Measurements from ENCODE around the gene ZNF500.

ZNF500 gene

DNA sequence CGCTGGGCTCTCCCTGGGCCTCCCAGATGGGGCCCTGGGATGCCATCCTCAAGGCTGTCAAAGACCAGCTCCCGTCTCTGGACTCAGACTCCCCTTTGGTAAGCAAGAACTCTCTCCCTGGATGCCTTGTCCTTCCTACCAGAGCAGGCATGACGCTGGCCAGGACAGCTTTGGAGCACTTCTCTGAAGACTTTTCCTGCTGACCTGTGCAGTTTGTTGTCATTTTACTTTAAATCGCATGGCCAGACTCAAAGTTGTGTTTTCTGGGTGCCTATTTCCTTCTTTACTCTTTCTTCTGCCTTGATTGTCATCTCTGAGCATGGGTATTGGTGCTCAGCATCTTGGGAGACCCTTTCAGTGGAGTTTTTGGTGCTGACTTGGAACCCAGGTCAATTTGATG lies 30.4 kb downstream of the ZNF500 start:
- WGBS (ENCODE audit: extremely low coverage, insufficient coverage, insufficient read length): no CpG with 5 or more reads among the region's 4 CpGs
- no peak overlapping the region for H3K14ac ChIP-seq (ENCODE audit: low read length)
- H4K8ac ChIP-seq (ENCODE audit: low read depth, low read length): no peak overlapping the region
- no peak overlapping the region for H2BK120ac ChIP-seq (ENCODE audit: insufficient read depth, low read length, poor library complexity)
- no peak overlapping the region for H3K9ac ChIP-seq (ENCODE audit: low read length)
- H2BK12ac ChIP-seq (ENCODE audit: low read length): no peak overlapping the region
- H3K4ac ChIP-seq (ENCODE audit: low read depth, low read length): no peak overlapping the region
- no peak overlapping the region for H3K4me3 ChIP-seq (ENCODE audit: low read depth, low read length)
- no peaks in the 10 kb centered on the region for H3K9me3 ChIP-seq (ENCODE audit: insufficient read depth, low read depth, low read length)
- no peak overlapping the region for H4K91ac ChIP-seq (ENCODE audit: low read depth, low read length)
- no peak overlapping the region for H3K27ac ChIP-seq (ENCODE audit: low read depth, low read length)
- H3K79me2 ChIP-seq (ENCODE audit: control insufficient read depth, insufficient read depth, low read length, poor library complexity): peaks cover 2% of the 10 kb centered on the region
- H2AFZ ChIP-seq (ENCODE audit: insufficient read depth, low read length, poor library complexity): no peak overlapping the region
- H2BK5ac ChIP-seq (ENCODE audit: low read depth, low read length, poor library complexity): no peak overlapping the region
- peaks cover 7% of the 10 kb centered on the region for H3K79me1 ChIP-seq (ENCODE audit: low read length)
- no peak overlapping the region for H3K23ac ChIP-seq (ENCODE audit: low read length)
- H4K12ac ChIP-seq (ENCODE audit: low read depth, low read length): no peak overlapping the region
- H3K27me3 ChIP-seq (ENCODE audit: insufficient read depth, low read length): no peaks in the 10 kb centered on the region
- H3K36me3 ChIP-seq (ENCODE audit: control insufficient read depth in 1 of 2, insufficient read depth in 2 of 2, low read length in 2 of 2): no peaks in the 10 kb centered on the region
- no peak for DNase-seq
- H2AK5ac ChIP-seq (ENCODE audit: low read length): no peak overlapping the region
- no peak overlapping the region for H3K4me2 ChIP-seq (ENCODE audit: low read length)
- H3K4me1 ChIP-seq (ENCODE audit: control insufficient read depth in 1 of 2, insufficient read depth in 2 of 2, low read length in 2 of 2): peaks cover 11 to 16% of the 10 kb centered on the region in 2 experiments
- no peak overlapping the region for H3K18ac ChIP-seq (ENCODE audit: low read length)

GRCh38 chr16:4734730-4735535 lies 32.0 kb downstream of the ZNF500 start:
- Histone ChIP-seq H3K27me3 (ENCODE audit: insufficient read depth, low read length) (no peaks in the 10 kb centered on the region), H4K91ac (ENCODE audit: low read depth, low read length) (no peak overlapping the region), H3K79me2 (ENCODE audit: control insufficient read depth, insufficient read depth, low read length, poor library complexity) (peaks cover 2% of the 10 kb centered on the region), H3K14ac (ENCODE audit: low read length) (peak overlapping the region; percentile 31), H2BK5ac (ENCODE audit: low read depth, low read length, poor library complexity) (no peak overlapping the region), H3K18ac (ENCODE audit: low read length) (peak overlapping the region; percentile 38), H3K27ac (ENCODE audit: low read depth, low read length) (peak overlapping the region; percentile 28), H3K36me3 (ENCODE audit: control insufficient read depth in 1 of 2, insufficient read depth in 2 of 2, low read length in 2 of 2) (peaks cover 1 to 3% of the 10 kb centered on the region in 2 experiments), H2BK12ac (ENCODE audit: low read length) (no peak overlapping the region), H2BK120ac (ENCODE audit: insufficient read depth, low read length, poor library complexity) (no peak overlapping the region), H3K4me3 (ENCODE audit: low read depth, low read length) (peak overlapping the region; percentile 89), H3K4ac (ENCODE audit: low read depth, low read length) (peak overlapping the region; percentile 20), H2AK5ac (ENCODE audit: low read length) (peak overlapping the region; percentile 56), H4K12ac (ENCODE audit: low read depth, low read length) (peak overlapping the region; percentile 6), H3K4me1 (ENCODE audit: control insufficient read depth in 1 of 2, insufficient read depth in 2 of 2, low read length in 2 of 2) (peaks cover 11 to 16% of the 10 kb centered on the region in 2 experiments), H3K23ac (ENCODE audit: low read length) (no peak overlapping the region), H3K79me1 (ENCODE audit: low read length) (peaks cover 7% of the 10 kb centered on the region), H3K4me2 (ENCODE audit: low read length) (peak overlapping the region; percentile 78), H3K9ac (ENCODE audit: low read length) (no peak overlapping the region), H2AFZ (ENCODE audit: insufficient read depth, low read length, poor library complexity) (peak overlapping the region; percentile 75), H4K8ac (ENCODE audit: low read depth, low read length) (peak overlapping the region; percentile 77), H3K9me3 (ENCODE audit: insufficient read depth, low read depth, low read length) (no peaks in the 10 kb centered on the region)
- no CpG with 5 or more reads among the region's 38 CpGs for WGBS (ENCODE audit: extremely low coverage, insufficient coverage, insufficient read length)
- DNase-seq: peak; percentile 72 to 84

GRCh38 chr16:4734063-4734729 lies 32.8 kb downstream of the ZNF500 start, which contains the start of the genes ANKS3 and DNAAF8:
TSS of gene ANKS3 (minus strand) at chr16:4734271. CDS start at chr16:4730149, 4,122 bp downstream.
TSS of gene DNAAF8 (plus strand) at chr16:4734537. CDS start at chr16:4736515, 1,978 bp downstream.
- H3K4me2 ChIP-seq (ENCODE audit: low read length): peak within 1 kb of the TSS; percentile 78
- H3K27ac ChIP-seq (ENCODE audit: low read depth, low read length): peak within 1 kb of the TSS; percentile 35
- peak; percentile 92 to 96 for DNase-seq
- H3K9ac ChIP-seq (ENCODE audit: low read length): peak within 1 kb of the TSS; percentile 6
- H4K12ac ChIP-seq (ENCODE audit: low read depth, low read length): peak within 1 kb of the TSS; percentile 90
- H3K4ac ChIP-seq (ENCODE audit: low read depth, low read length): peak within 1 kb of the TSS; percentile 86
- no peaks in the 10 kb centered on the region for H3K9me3 ChIP-seq (ENCODE audit: insufficient read depth, low read depth, low read length)
- peak within 1 kb of the TSS; percentile 90 for H3K14ac ChIP-seq (ENCODE audit: low read length)
- no peaks in the 10 kb centered on the region for H3K27me3 ChIP-seq (ENCODE audit: insufficient read depth, low read length)
- peaks cover 2% of the 10 kb centered on the region for H3K79me2 ChIP-seq (ENCODE audit: control insufficient read depth, insufficient read depth, low read length, poor library complexity)
- peak within 1 kb of the TSS; percentile 91 for H4K8ac ChIP-seq (ENCODE audit: low read depth, low read length)
- peak within 1 kb of the TSS; percentile 89 for H3K4me3 ChIP-seq (ENCODE audit: low read depth, low read length)
- no peak within 1 kb of the TSS for H3K23ac ChIP-seq (ENCODE audit: low read length)
- peak within 1 kb of the TSS; percentile 28 for H2BK12ac ChIP-seq (ENCODE audit: low read length)
- H3K18ac ChIP-seq (ENCODE audit: low read length): peak within 1 kb of the TSS; percentile 95
- peaks cover 11 to 16% of the 10 kb centered on the region in 2 experiments for H3K4me1 ChIP-seq (ENCODE audit: control insufficient read depth in 1 of 2, insufficient read depth in 2 of 2, low read length in 2 of 2)
- peak within 1 kb of the TSS; percentile 82 for H4K91ac ChIP-seq (ENCODE audit: low read depth, low read length)
- H3K79me1 ChIP-seq (ENCODE audit: low read length): peaks cover 7% of the 10 kb centered on the region
- no CpG with 5 or more reads among the region's 70 CpGs for WGBS (ENCODE audit: extremely low coverage, insufficient coverage, insufficient read length)
- H2AK5ac ChIP-seq (ENCODE audit: low read length): peak within 1 kb of the TSS; percentile 62
- H3K36me3 ChIP-seq (ENCODE audit: control insufficient read depth in 1 of 2, insufficient read depth in 2 of 2, low read length in 2 of 2): peaks cover 4 to 6% of the 10 kb centered on the region in 2 experiments
- peak within 1 kb of the TSS; percentile 57 for H2BK5ac ChIP-seq (ENCODE audit: low read depth, low read length, poor library complexity)
- H2AFZ ChIP-seq (ENCODE audit: insufficient read depth, low read length, poor library complexity): peak within 1 kb of the TSS; percentile 96
- peak within 1 kb of the TSS; percentile 35 for H2BK120ac ChIP-seq (ENCODE audit: insufficient read depth, low read length, poor library complexity)

DNA sequence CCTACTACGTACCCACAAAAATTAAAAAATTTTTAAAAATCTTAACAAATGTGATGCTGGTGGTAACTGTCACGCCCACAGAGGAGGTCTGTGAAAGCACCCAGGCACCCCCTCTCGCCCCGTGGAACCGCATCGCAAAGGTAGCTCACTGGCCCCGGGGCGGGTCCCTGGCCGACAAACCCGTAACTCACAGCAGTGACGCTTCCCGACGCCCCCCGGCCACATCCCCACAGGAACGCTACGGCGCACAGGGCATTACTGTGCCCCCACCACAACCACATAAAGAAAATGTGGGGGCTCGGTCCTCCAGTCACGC lies 33.3 kb downstream of the ZNF500 start:
- Histone ChIP-seq H3K4me2 (ENCODE audit: low read length) (peak overlapping the region; percentile 78), H3K9ac (ENCODE audit: low read length) (peak overlapping the region; percentile 6), H2BK5ac (ENCODE audit: low read depth, low read length, poor library complexity) (peak overlapping the region; percentile 57), H3K79me1 (ENCODE audit: low read length) (peaks cover 7% of the 10 kb centered on the region), H4K12ac (ENCODE audit: low read depth, low read length) (peak overlapping the region; percentile 90), H3K4me1 (ENCODE audit: control insufficient read depth in 1 of 2, insufficient read depth in 2 of 2, low read length in 2 of 2) (peaks cover 11 to 16% of the 10 kb centered on the region in 2 experiments), H4K8ac (ENCODE audit: low read depth, low read length) (peak overlapping the region; percentile 91), H3K23ac (ENCODE audit: low read length) (no peak overlapping the region), H3K18ac (ENCODE audit: low read length) (peak overlapping the region; percentile 95), H3K4me3 (ENCODE audit: low read depth, low read length) (peak overlapping the region; percentile 89), H2BK120ac (ENCODE audit: insufficient read depth, low read length, poor library complexity) (peak overlapping the region; percentile 35), H2BK12ac (ENCODE audit: low read length) (peak overlapping the region; percentile 28), H4K91ac (ENCODE audit: low read depth, low read length) (peak overlapping the region; percentile 82), H3K9me3 (ENCODE audit: insufficient read depth, low read depth, low read length) (no peaks in the 10 kb centered on the region), H2AK5ac (ENCODE audit: low read length) (peak overlapping the region; percentile 62), H3K14ac (ENCODE audit: low read length) (peak overlapping the region; percentile 90), H3K36me3 (ENCODE audit: control insufficient read depth in 1 of 2, insufficient read depth in 2 of 2, low read length in 2 of 2) (peaks cover 7 to 11% of the 10 kb centered on the region in 2 experiments), H3K27me3 (ENCODE audit: insufficient read depth, low read length) (no peaks in the 10 kb centered on the region), H2AFZ (ENCODE audit: insufficient read depth, low read length, poor library complexity) (peak overlapping the region; percentile 96), H3K4ac (ENCODE audit: low read depth, low read length) (peak overlapping the region; percentile 86), H3K27ac (ENCODE audit: low read depth, low read length) (peak overlapping the region; percentile 35), H3K79me2 (ENCODE audit: control insufficient read depth, insufficient read depth, low read length, poor library complexity) (peaks cover 2% of the 10 kb centered on the region)
- peak in 1 of 2 donors; percentile 24 for DNase-seq
- WGBS (ENCODE audit: extremely low coverage, insufficient coverage, insufficient read length): no CpG with 5 or more reads among the region's 19 CpGs

Data from trophoblast cell (in vitro differentiated cells and primary cell).